Esophagus muscularis mucosa (tissue), 3 donors: ENCODE measurements around the gene BLACAT1.

Source experiments
- POLR2A ChIP-seq: fragments of 450-650 bp; IDR thresholded peaks from one replicate; pipeline ENCODE4 v1.6.1; 2017; ENCODE audit warnings: antibody characterized with exemption, moderate library complexity, mild to moderate bottlenecking, low read depth
- TF ChIP-seq, protein P1 (sequence below), 3 experiments: fragments of 200-600 bp in 2 of 3; fragments of 450-650 bp in 1 of 3; sonication (generic) in 2 of 3; IDR thresholded peaks; one replicate each; pipeline ENCODE4 v1.5.1; 2017 to 2019; ENCODE audit warnings: antibody characterized with exemption in 3 of 3, mild to moderate bottlenecking in 2 of 3, moderate library complexity in 1 of 3

DNA sequence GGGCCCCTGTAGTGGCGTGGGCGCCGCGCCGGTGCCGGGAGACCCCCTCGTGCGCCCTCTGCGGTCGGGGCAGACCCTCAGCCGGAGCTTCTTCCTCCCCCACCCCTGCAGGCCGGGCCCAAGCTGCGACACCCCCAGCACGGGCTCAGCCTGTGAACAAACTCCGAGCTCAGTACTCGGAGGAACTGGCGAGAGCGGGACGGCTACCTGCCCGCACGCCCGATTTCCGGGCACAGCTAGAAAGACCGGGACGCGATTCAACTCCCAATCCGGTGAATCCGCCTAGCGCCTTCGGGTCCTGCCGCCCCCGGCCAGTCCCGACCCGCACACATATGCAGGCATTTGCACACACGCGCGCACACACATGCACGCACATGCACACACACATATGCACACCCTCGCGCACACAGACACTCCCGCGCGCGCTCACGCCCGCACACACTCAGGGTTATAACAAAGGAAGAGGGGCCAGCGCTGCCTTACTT lies 580 bp upstream of the BLACAT1 start:
- TF ChIP-seq, protein P1, sequence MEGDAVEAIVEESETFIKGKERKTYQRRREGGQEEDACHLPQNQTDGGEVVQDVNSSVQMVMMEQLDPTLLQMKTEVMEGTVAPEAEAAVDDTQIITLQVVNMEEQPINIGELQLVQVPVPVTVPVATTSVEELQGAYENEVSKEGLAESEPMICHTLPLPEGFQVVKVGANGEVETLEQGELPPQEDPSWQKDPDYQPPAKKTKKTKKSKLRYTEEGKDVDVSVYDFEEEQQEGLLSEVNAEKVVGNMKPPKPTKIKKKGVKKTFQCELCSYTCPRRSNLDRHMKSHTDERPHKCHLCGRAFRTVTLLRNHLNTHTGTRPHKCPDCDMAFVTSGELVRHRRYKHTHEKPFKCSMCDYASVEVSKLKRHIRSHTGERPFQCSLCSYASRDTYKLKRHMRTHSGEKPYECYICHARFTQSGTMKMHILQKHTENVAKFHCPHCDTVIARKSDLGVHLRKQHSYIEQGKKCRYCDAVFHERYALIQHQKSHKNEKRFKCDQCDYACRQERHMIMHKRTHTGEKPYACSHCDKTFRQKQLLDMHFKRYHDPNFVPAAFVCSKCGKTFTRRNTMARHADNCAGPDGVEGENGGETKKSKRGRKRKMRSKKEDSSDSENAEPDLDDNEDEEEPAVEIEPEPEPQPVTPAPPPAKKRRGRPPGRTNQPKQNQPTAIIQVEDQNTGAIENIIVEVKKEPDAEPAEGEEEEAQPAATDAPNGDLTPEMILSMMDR (IDR thresholded peaks at IDR 0.05): no peak
- TF ChIP-seq POLR2A: no peak
